Measurements from ENCODE around the gene CYP26B1. TPM values are rescaled to one million over a fixed set of nuclear protein-coding genes. Genes with fewer than 3 reads are reported as not detected.
A peak's percentile ranks its signal among the peaks of the same experiment; 100 is the strongest.

Gene CYP26B1, protein sequence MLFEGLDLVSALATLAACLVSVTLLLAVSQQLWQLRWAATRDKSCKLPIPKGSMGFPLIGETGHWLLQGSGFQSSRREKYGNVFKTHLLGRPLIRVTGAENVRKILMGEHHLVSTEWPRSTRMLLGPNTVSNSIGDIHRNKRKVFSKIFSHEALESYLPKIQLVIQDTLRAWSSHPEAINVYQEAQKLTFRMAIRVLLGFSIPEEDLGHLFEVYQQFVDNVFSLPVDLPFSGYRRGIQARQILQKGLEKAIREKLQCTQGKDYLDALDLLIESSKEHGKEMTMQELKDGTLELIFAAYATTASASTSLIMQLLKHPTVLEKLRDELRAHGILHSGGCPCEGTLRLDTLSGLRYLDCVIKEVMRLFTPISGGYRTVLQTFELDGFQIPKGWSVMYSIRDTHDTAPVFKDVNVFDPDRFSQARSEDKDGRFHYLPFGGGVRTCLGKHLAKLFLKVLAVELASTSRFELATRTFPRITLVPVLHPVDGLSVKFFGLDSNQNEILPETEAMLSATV
- 1.1 and 1.2 TPM in 2 replicates for total RNA-seq

DNA sequence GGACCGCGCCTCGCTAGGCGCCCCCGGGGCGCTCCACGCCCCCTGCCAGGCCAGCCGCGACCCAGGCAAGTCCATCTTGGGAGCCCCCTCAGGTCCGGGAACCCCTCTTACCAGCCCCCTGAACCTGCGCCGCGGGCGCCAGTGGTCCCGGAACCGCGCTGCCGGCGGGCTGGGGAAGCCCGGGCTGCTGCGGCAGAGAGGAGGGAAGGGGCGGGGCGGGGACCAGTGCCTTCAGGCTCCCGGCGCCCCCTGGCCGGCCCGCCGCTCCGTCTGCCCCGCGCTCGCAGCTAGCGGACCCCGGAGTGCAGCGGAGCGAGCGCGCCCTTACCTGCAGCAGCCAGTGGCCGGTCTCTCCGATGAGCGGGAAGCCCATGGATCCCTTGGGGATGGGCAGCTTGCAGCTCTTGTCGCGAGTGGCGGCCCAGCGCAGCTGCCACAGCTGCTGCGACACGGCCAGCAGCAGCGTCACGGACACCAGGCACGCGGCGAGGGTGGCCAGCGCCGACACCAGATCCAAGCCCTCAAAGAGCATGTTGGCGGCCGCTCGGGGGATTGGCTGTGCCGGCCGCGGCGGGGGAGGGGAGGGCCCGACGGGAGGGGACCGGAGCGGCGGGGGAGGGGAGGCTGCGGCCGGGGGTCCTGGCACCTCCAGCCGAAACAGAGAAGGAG, at the start of gene CYP26B1:
Gene CYP26B1, minus strand, starts transcription at position 560 of the 669 bp plus-strand sequence. Its CDS starts 28 bp downstream, at position 532.
- TF ChIP-seq, protein P1, sequence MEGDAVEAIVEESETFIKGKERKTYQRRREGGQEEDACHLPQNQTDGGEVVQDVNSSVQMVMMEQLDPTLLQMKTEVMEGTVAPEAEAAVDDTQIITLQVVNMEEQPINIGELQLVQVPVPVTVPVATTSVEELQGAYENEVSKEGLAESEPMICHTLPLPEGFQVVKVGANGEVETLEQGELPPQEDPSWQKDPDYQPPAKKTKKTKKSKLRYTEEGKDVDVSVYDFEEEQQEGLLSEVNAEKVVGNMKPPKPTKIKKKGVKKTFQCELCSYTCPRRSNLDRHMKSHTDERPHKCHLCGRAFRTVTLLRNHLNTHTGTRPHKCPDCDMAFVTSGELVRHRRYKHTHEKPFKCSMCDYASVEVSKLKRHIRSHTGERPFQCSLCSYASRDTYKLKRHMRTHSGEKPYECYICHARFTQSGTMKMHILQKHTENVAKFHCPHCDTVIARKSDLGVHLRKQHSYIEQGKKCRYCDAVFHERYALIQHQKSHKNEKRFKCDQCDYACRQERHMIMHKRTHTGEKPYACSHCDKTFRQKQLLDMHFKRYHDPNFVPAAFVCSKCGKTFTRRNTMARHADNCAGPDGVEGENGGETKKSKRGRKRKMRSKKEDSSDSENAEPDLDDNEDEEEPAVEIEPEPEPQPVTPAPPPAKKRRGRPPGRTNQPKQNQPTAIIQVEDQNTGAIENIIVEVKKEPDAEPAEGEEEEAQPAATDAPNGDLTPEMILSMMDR (IDR thresholded peaks at IDR 0.05; ENCODE audit: insufficient read depth, low read length, poor library complexity, severe bottlenecking), result no peak
- DNase-seq (ENCODE audit: low read depth), result no peak
- Histone ChIP-seq H3K4me3 (ENCODE audit: low read depth, low read length) (peak within 1 kb of the TSS; percentile 23), H3K27me3 (ENCODE audit: control insufficient read depth, insufficient read depth, low read length) (peaks cover 93% of the 10 kb centered on the region), H3K36me3 (ENCODE audit: control insufficient read depth, insufficient read depth, low read length) (no peaks in the 10 kb centered on the region)

DNA sequence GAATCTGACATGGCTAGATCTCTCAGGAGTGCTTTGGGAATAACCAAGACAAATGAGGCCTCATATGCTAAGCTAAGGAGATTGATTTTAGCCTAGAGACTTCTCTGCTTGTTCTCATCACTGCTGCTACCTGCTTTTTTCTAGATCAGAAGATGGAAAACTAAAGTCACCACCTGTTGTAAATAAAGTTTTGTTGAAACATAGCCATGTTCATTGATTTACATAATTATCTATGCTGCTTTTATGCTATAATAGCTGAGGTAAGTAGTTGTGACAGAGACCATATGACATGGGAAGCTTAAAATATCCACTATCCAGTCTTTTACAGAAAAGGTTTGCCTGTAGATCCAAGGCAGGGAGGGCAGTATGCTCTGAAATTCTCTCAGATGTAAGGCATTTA, 46.1 kb upstream of the CYP26B1 start:
- H3K4me3 ChIP-seq (ENCODE audit: low read depth, low read length), result no peak overlapping the region
- TF ChIP-seq, protein P1 (IDR thresholded peaks at IDR 0.05; ENCODE audit: insufficient read depth, low read length, poor library complexity, severe bottlenecking), result no peak
- H3K36me3 ChIP-seq (ENCODE audit: control insufficient read depth, insufficient read depth, low read length), result no peaks in the 10 kb centered on the region
- no peaks in the 10 kb centered on the region for H3K27me3 ChIP-seq (ENCODE audit: control insufficient read depth, insufficient read depth, low read length)
- no peak for DNase-seq (ENCODE audit: low read depth)

DNA sequence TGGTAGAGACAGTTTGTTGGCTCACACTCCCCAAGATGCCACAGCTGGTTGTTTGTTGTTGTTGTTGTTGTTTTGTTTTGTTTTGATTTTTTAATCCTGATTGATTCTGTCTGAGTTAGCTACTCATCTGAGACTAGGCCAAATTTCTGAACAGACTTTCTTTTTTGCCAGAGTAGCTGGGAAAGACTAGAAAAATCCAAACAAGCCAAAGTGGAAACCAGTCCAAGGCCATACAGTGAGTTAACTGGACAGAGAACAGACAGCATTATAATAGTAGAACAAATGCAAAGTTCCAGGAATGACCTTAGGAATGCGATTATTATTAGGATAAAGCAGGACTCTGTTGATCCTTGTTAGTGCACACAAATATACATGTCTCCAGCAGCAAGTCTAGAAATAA, 43.8 kb upstream of the CYP26B1 start:
- Histone ChIP-seq H3K36me3 (ENCODE audit: control insufficient read depth, insufficient read depth, low read length) (no peaks in the 10 kb centered on the region), H3K4me3 (ENCODE audit: low read depth, low read length) (no peak overlapping the region), H3K27me3 (ENCODE audit: control insufficient read depth, insufficient read depth, low read length) (no peaks in the 10 kb centered on the region)
- TF ChIP-seq, protein P1 (IDR thresholded peaks at IDR 0.05; ENCODE audit: insufficient read depth, low read length, poor library complexity, severe bottlenecking), result no peak
- no peak for DNase-seq (ENCODE audit: low read depth)

DNA sequence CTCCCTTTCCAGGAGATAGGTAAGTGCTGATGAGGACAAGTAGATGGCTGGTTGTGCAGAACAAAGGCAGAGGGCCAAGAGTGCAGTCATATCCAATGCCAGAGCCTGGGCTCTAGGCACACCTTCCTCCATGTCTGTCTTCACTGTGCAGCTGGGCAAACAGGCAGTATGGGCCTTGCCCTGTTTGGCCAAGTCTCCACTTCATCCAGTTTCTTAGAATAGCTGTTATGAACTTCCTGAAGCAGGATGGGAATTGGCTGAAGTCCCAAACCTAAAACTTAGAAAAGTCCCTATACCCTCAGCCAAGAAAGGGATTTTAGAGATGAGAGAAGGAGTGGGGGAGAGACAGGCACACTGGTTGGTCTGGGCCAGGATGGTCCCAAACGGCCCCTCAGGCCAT, 37.5 kb upstream of the CYP26B1 start:
- no peaks in the 10 kb centered on the region for H3K27me3 ChIP-seq (ENCODE audit: control insufficient read depth, insufficient read depth, low read length)
- no peaks in the 10 kb centered on the region for H3K36me3 ChIP-seq (ENCODE audit: control insufficient read depth, insufficient read depth, low read length)
- no peak for DNase-seq (ENCODE audit: low read depth)
- H3K4me3 ChIP-seq (ENCODE audit: low read depth, low read length), result no peak overlapping the region
- TF ChIP-seq, protein P1 (IDR thresholded peaks at IDR 0.05; ENCODE audit: insufficient read depth, low read length, poor library complexity, severe bottlenecking), result no peak

DNA sequence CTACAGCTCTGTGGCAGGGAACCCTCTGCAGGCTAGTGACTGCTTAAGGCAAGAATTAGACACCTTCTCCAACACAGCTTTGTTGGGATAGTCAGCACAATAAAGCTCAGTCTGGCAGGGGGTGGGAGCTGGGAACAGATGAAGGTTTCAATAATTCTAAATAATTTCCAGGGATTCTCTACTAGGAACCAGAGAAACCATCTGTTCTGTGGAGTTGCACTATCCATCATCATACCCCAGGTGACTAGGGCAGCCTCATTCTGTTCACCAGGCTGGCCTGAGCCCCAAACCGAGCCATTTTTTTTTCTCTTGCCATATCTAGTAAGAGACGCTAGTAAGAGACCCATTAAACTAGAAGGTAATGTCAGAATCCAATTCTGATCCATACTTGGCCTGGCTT, 35.8 kb upstream of the CYP26B1 start:
- no peak overlapping the region for H3K4me3 ChIP-seq (ENCODE audit: low read depth, low read length)
- no peaks in the 10 kb centered on the region for H3K27me3 ChIP-seq (ENCODE audit: control insufficient read depth, insufficient read depth, low read length)
- TF ChIP-seq, protein P1 (IDR thresholded peaks at IDR 0.05; ENCODE audit: insufficient read depth, low read length, poor library complexity, severe bottlenecking), result no peak
- no peak for DNase-seq (ENCODE audit: low read depth)
- no peaks in the 10 kb centered on the region for H3K36me3 ChIP-seq (ENCODE audit: control insufficient read depth, insufficient read depth, low read length)

Data from kidney epithelial cell (primary cell).